Neural progenitor cell (in vitro differentiated cells): Measurements from ENCODE around the gene PXDC1. TPM values are rescaled to one million over a fixed set of nuclear protein-coding genes. Genes with fewer than 3 reads are reported as not detected.

Experiments used
- DNase-seq: peaks from one replicate; pipeline ENCODE4 v3.0.0-alpha.2; 2016; ENCODE audit warnings: low spot score
- H2AFZ ChIP-seq: fragments of 200-600 bp; sonication (generic); replicated peaks from 2 replicates; pipeline ENCODE4 v1.6.1; 2016; ENCODE audit warnings: antibody characterized with exemption
- H3F3A ChIP-seq: fragments of 200-600 bp; sonication (generic); 2 replicates; pipeline ENCODE4 v1.6.1; 2016; ENCODE audit warnings: antibody characterized with exemption, low read depth
- H3K27ac ChIP-seq: fragments of 200-600 bp; sonication (generic); 2 replicates; pipeline ENCODE4 v1.5.1; 2016; ENCODE audit warnings: mild to moderate bottlenecking
- H3K27me3 ChIP-seq: fragments of 200-600 bp; sonication (generic); 2 replicates; pipeline ENCODE4 v1.6.1; 2016; ENCODE audit warnings: mild to moderate bottlenecking, moderate library complexity
- H3K36me3 ChIP-seq: fragments of 200-600 bp; sonication (generic); 2 replicates; pipeline ENCODE4 v1.5.1; 2016
- H3K4me1 ChIP-seq: fragments of 200-600 bp; sonication (generic); 2 replicates; pipeline ENCODE4 v1.6.1; 2016; ENCODE audit warnings: mixed run types
- H3K4me2 ChIP-seq: fragments of 200-600 bp; sonication (generic); 2 replicates; pipeline ENCODE4 v1.6.1; 2016
- H3K4me3 ChIP-seq: fragments of 200-600 bp; sonication (generic); 2 replicates; pipeline ENCODE4 v1.5.1; 2016
- H3K79me2 ChIP-seq: fragments of 200-600 bp; sonication (generic); 2 replicates; pipeline ENCODE4 v1.6.1; 2016; ENCODE audit warnings: low read depth
- H3K9ac ChIP-seq: fragments of 200-600 bp; sonication (generic); 2 replicates; pipeline ENCODE4 v1.6.1; 2016
- H3K9me3 ChIP-seq: fragments of 200-600 bp; sonication (generic); 2 replicates; pipeline ENCODE4 v1.5.1; 2016; ENCODE audit warnings: low read depth
- H4K20me1 ChIP-seq: fragments of 200-600 bp; sonication (generic); 2 replicates; pipeline ENCODE4 v1.6.1; 2016; ENCODE audit warnings: low read depth
- H3K27ac Mint-ChIP-seq: 3 replicates; pipeline ENCODE4 v1.8.0; 2021; ENCODE audit warnings: mixed read lengths
- H3K27me3 Mint-ChIP-seq: 2 replicates; pipeline ENCODE4 v1.8.0; 2022; ENCODE audit warnings: low read depth, mild to moderate bottlenecking, inconsistent platforms, moderate library complexity, mixed read lengths; ENCODE audit not compliant: insufficient read depth
- H3K36me3 Mint-ChIP-seq: 3 replicates; pipeline ENCODE4 v1.8.0; 2021; ENCODE audit warnings: mixed read lengths
- H3K4me1 Mint-ChIP-seq: 3 replicates; pipeline ENCODE4 v1.8.0; 2021; ENCODE audit warnings: mixed read lengths
- H3K4me3 Mint-ChIP-seq: 3 replicates; pipeline ENCODE4 v1.8.0; 2021; ENCODE audit warnings: mild to moderate bottlenecking, moderate library complexity, mixed read lengths
- H3K9me3 Mint-ChIP-seq: 3 replicates; pipeline ENCODE4 v1.8.0; 2020; ENCODE audit warnings: mixed read lengths
- EZH2 ChIP-seq: fragments of 200-600 bp; sonication (generic); IDR thresholded peaks from 2 replicates; pipeline ENCODE4 v1.6.1; 2017; ENCODE audit warnings: antibody characterized with exemption, mild to moderate bottlenecking, moderate library complexity
- EZH2phosphoT487 ChIP-seq: fragments of 200-600 bp; sonication (generic); IDR thresholded peaks from 2 replicates; pipeline ENCODE4 v1.6.1; 2017; ENCODE audit warnings: antibody characterized with exemption
- total RNA-seq: library from RNA; depleted of rRNA; stranded (reverse); fragments of >200 nt; gene quantifications from 2 replicates; pipeline ENCODE4 v1.2.3, GENCODE V29; 2015; ENCODE audit warnings: low replicate concordance
- TF ChIP-seq, protein P1 (sequence below): fragments of 200-600 bp; sonication (generic); IDR thresholded peaks from 2 replicates; pipeline ENCODE4 v1.5.1; 2017; ENCODE audit warnings: antibody characterized with exemption, mild to moderate bottlenecking

The PXDC1 gene
- total RNA-seq, 1 donor from 2014 or later: 2.0 TPM

- no peaks in the 10 kb centered on the region for H3K36me3 ChIP-seq
- H3K27me3 Mint-ChIP-seq: peaks cover 6% of the 10 kb centered on the region
- H4K20me1 ChIP-seq: no peaks in the 10 kb centered on the region
- no peak overlapping the region for H3K9ac ChIP-seq
- H3K9me3 Mint-ChIP-seq: no peaks in the 10 kb centered on the region
- peaks cover 6% of the 10 kb centered on the region for H3F3A ChIP-seq
- no peak overlapping the region for H3K4me3 Mint-ChIP-seq
- no peaks in the 10 kb centered on the region for H3K4me1 ChIP-seq
- H3K79me2 ChIP-seq: no peaks in the 10 kb centered on the region
- H2AFZ ChIP-seq: no peak overlapping the region
- H3K4me1 Mint-ChIP-seq: peaks cover 41% of the 10 kb centered on the region
- H3K4me2 ChIP-seq: no peak overlapping the region
- H3K27me3 ChIP-seq: peaks cover 36% of the 10 kb centered on the region
- H3K27ac ChIP-seq: no peak overlapping the region
- no peak overlapping the region for H3K4me3 ChIP-seq
- no peak overlapping the region for H3K27ac Mint-ChIP-seq
- TF ChIP-seq EZH2phosphoT487 (no peak), EZH2 (no peak)
- TF ChIP-seq, protein P1, sequence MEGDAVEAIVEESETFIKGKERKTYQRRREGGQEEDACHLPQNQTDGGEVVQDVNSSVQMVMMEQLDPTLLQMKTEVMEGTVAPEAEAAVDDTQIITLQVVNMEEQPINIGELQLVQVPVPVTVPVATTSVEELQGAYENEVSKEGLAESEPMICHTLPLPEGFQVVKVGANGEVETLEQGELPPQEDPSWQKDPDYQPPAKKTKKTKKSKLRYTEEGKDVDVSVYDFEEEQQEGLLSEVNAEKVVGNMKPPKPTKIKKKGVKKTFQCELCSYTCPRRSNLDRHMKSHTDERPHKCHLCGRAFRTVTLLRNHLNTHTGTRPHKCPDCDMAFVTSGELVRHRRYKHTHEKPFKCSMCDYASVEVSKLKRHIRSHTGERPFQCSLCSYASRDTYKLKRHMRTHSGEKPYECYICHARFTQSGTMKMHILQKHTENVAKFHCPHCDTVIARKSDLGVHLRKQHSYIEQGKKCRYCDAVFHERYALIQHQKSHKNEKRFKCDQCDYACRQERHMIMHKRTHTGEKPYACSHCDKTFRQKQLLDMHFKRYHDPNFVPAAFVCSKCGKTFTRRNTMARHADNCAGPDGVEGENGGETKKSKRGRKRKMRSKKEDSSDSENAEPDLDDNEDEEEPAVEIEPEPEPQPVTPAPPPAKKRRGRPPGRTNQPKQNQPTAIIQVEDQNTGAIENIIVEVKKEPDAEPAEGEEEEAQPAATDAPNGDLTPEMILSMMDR: no peak
- no peaks in the 10 kb centered on the region for H3K36me3 Mint-ChIP-seq
- H3K9me3 ChIP-seq: no peaks in the 10 kb centered on the region
- no peak for DNase-seq
Measured at GRCh38 chr6:3744211-3744900, 7.2 kb downstream of the PXDC1 start.

DNA sequence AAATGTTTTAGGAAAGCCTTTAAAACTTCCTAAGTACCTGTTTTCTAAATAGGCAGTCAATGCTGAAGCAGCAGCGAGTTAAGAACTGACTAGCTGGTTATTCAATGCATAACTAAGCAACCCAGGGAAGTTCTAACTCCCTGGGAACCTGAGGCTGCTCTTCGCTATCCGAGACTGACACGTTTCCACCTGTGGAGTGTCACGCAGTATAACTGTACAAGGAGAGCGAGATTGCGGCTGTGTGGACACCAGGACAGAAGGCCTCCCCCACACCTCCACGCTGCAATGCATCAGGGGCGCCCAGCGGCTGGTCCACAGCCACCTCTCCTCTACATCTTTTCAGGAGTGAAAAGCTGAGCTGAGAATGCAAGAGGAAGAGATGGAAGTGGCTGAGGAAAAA lies 8.0 kb downstream of the PXDC1 start:
- Histone ChIP-seq H3K9me3 (no peaks in the 10 kb centered on the region), H3F3A (peaks cover under 1% of the 10 kb centered on the region), H3K4me3 (no peak overlapping the region), H3K9ac (no peak overlapping the region), H3K4me1 (no peaks in the 10 kb centered on the region), H3K36me3 (no peaks in the 10 kb centered on the region), H4K20me1 (no peaks in the 10 kb centered on the region), H3K4me2 (no peak overlapping the region), H3K27me3 (peaks cover 28% of the 10 kb centered on the region), H3K27ac (no peak overlapping the region), H3K79me2 (no peaks in the 10 kb centered on the region), H2AFZ (no peak overlapping the region)
- TF ChIP-seq, protein P1: no peak
- TF ChIP-seq EZH2phosphoT487 (no peak), EZH2 (no peak)
- DNase-seq: no peak
- peaks cover 5% of the 10 kb centered on the region for H3K27me3 Mint-ChIP-seq
- H3K36me3 Mint-ChIP-seq: no peaks in the 10 kb centered on the region
- H3K4me1 Mint-ChIP-seq: peaks cover 35% of the 10 kb centered on the region
- H3K4me3 Mint-ChIP-seq: no peak overlapping the region
- H3K9me3 Mint-ChIP-seq: no peaks in the 10 kb centered on the region
- H3K27ac Mint-ChIP-seq: no peak overlapping the region

- H2AFZ ChIP-seq: peak overlapping the region; percentile 35
- no peak overlapping the region for H3K27ac ChIP-seq
- Mint-ChIP-seq H3K4me3 (no peak overlapping the region), H3K36me3 (peaks cover 1% of the 10 kb centered on the region), H3K27ac (peak overlapping the region; percentile 76), H3K9me3 (no peaks in the 10 kb centered on the region), H3K4me1 (peaks cover 27% of the 10 kb centered on the region), H3K27me3 (peaks cover 5% of the 10 kb centered on the region)
- H3K4me1 ChIP-seq: no peaks in the 10 kb centered on the region
- no peaks in the 10 kb centered on the region for H3K79me2 ChIP-seq
- H3K4me3 ChIP-seq: no peak overlapping the region
- DNase-seq: peak; percentile 83
- no peak overlapping the region for H3K9ac ChIP-seq
- no peaks in the 10 kb centered on the region for H3K9me3 ChIP-seq
- H3K36me3 ChIP-seq: no peaks in the 10 kb centered on the region
- H3F3A ChIP-seq: no peaks in the 10 kb centered on the region
- H3K4me2 ChIP-seq: no peak overlapping the region
- no peaks in the 10 kb centered on the region for H4K20me1 ChIP-seq
- TF ChIP-seq EZH2 (peak; percentile 51), EZH2phosphoT487 (no peak)
- TF ChIP-seq, protein P1: peak; percentile 96
- H3K27me3 ChIP-seq: peaks cover 24% of the 10 kb centered on the region
Measured at GRCh38 chr6:3742426-3743344, 8.8 kb downstream of the PXDC1 start.
